Endothelial cell of hepatic sinusoid (primary cell): ENCODE measurements around the gene BRINP2.

ENCODE experiments used
- in situ Hi-C: cut with HindIII; loops from 2 replicates; pipeline ENCODE4 v1.10.0; 2017; ENCODE audit warnings: low sequenced_read_pairs

The BRINP2 gene

GRCh38 chr1:177216587-177217202 is 45.9 kb downstream of the BRINP2 start:
- in situ Hi-C loops: no loop called here

- in situ Hi-C loops: no loop called here
Measured at GRCh38 chr1:177219554-177220458, 49.0 kb downstream of the BRINP2 start.

GRCh38 chr1:177223359-177223758 is 52.6 kb downstream of the BRINP2 start:
- in situ Hi-C loops: no loop called here

GRCh38 chr1:177227978-177228692 is 57.4 kb downstream of the BRINP2 start:
- in situ Hi-C loops: no loop called here

- in situ Hi-C loops: no loop called here
Measured at GRCh38 chr1:177228693-177229065, 57.9 kb downstream of the BRINP2 start.

GRCh38 chr1:177229781-177230180 is 59.0 kb downstream of the BRINP2 start:
- in situ Hi-C loops: no loop called here

- in situ Hi-C loops: no loop called here
Measured at GRCh38 chr1:177230228-177231016, 59.7 kb downstream of the BRINP2 start.

GRCh38 chr1:177235350-177235749 is 64.6 kb downstream of the BRINP2 start:
- in situ Hi-C loops: no loop called here

- in situ Hi-C loops: no loop called here
Measured at GRCh38 chr1:177236962-177237361, 66.2 kb downstream of the BRINP2 start.

GRCh38 chr1:177238967-177239366 is 68.2 kb downstream of the BRINP2 start:
- in situ Hi-C loops: no loop called here

GRCh38 chr1:177239792-177240191 is 69.0 kb downstream of the BRINP2 start:
- in situ Hi-C loops: no loop called here

GRCh38 chr1:177243773-177244172 is 73.0 kb downstream of the BRINP2 start:
- in situ Hi-C loops: no loop called here

GRCh38 chr1:177246710-177247580 is 76.2 kb downstream of the BRINP2 start:
- in situ Hi-C loops: no loop called here

GRCh38 chr1:177247623-177248176 is 76.9 kb downstream of the BRINP2 start:
- in situ Hi-C loops: no loop called here

- in situ Hi-C loops: no loop called here
Measured at GRCh38 chr1:177248258-177248657, 77.5 kb downstream of the BRINP2 start.

GRCh38 chr1:177249231-177249630 is 78.5 kb downstream of the BRINP2 start:
- in situ Hi-C loops: no loop called here

GRCh38 chr1:177252877-177253276 is 82.1 kb downstream of the BRINP2 start:
- in situ Hi-C loops: no loop called here

GRCh38 chr1:177255411-177255810 is 84.7 kb downstream of the BRINP2 start:
- in situ Hi-C loops: no loop called here
